Kidney epithelial cell (primary cell): ENCODE data around the gene DYNLT2. TPM values are rescaled to one million over a fixed set of nuclear protein-coding genes. Genes with fewer than 3 reads are reported as not detected.

ENCODE experiments used
- DNase-seq: peaks from one replicate; pipeline ENCODE4 v3.0.0-alpha.2; 2010; ENCODE audit warnings: low read depth
- H3K27me3 ChIP-seq: 2 replicates; pipeline ENCODE4 v1.6.0; 2011; ENCODE audit warnings: low read length; ENCODE audit not compliant: control insufficient read depth, insufficient read depth
- H3K36me3 ChIP-seq: 2 replicates; pipeline ENCODE4 v1.5.1; 2011; ENCODE audit warnings: low read length; ENCODE audit not compliant: control insufficient read depth, insufficient read depth
- H3K4me3 ChIP-seq: 2 replicates; pipeline ENCODE4 v1.5.1; 2011; ENCODE audit warnings: low read depth, mild to moderate bottlenecking, control low read depth, low read length
- CTCF ChIP-seq: IDR thresholded peaks from 2 replicates; pipeline ENCODE4 v1.5.1; 2011; ENCODE audit warnings: mild to moderate bottlenecking, moderate library complexity, low read length, control low read depth, inconsistent platforms; ENCODE audit not compliant: insufficient read depth, poor library complexity, severe bottlenecking
- total RNA-seq: library from RNA; depleted of rRNA; stranded (reverse); fragments of >200 nt; gene quantifications from 2 replicates; pipeline ENCODE4 v1.2.3, GENCODE V29; 2015

The DYNLT2 gene
- total RNA-seq, 1 donor from 2014 or later: 1.3 TPM

- H3K36me3 ChIP-seq: no peaks in the 10 kb centered on the region
- peaks cover 6% of the 10 kb centered on the region for H3K27me3 ChIP-seq
- H3K4me3 ChIP-seq: no peak overlapping the region
- DNase-seq: no peak
- TF ChIP-seq CTCF: no peak
Measured at GRCh38 chr6:169785566-169785965, 34.2 kb upstream of the DYNLT2 start.

- DNase-seq: no peak
Measured at GRCh38 chr6:169784821-169785340, 33.5 kb upstream of the DYNLT2 start.

GRCh38 chr6:169783971-169784820 is 32.8 kb upstream of the DYNLT2 start:
- DNase-seq: no peak
- no peak overlapping the region for H3K4me3 ChIP-seq
- no peaks in the 10 kb centered on the region for H3K36me3 ChIP-seq
- TF ChIP-seq CTCF: no peak
- H3K27me3 ChIP-seq: peaks cover 4% of the 10 kb centered on the region

More at GRCh38 chr6:169784821-169785340, 33.5 kb upstream of the DYNLT2 start:
- no peak for TF ChIP-seq CTCF
- Histone ChIP-seq H3K36me3 (no peaks in the 10 kb centered on the region), H3K27me3 (peaks cover 6% of the 10 kb centered on the region), H3K4me3 (no peak overlapping the region)

- TF ChIP-seq CTCF: no peak
- Histone ChIP-seq H3K4me3 (no peak overlapping the region), H3K27me3 (no peaks in the 10 kb centered on the region), H3K36me3 (no peaks in the 10 kb centered on the region)
- no peak for DNase-seq
Measured at GRCh38 chr6:169783401-169783800, 32.0 kb upstream of the DYNLT2 start.

GRCh38 chr6:169782966-169783365 is 31.6 kb upstream of the DYNLT2 start:
- DNase-seq: no peak
- H3K4me3 ChIP-seq: no peak overlapping the region
- H3K27me3 ChIP-seq: no peaks in the 10 kb centered on the region
- no peaks in the 10 kb centered on the region for H3K36me3 ChIP-seq
- TF ChIP-seq CTCF: no peak
